Measurements from ENCODE around the gene FRAS1. TPM values are rescaled to one million over a fixed set of nuclear protein-coding genes. Genes with fewer than 3 reads are reported as not detected.

FRAS1 gene
- total RNA-seq, 6 experiments from 2014 or later: 0.12 to 1.5 (median 0.45) TPM

DNA sequence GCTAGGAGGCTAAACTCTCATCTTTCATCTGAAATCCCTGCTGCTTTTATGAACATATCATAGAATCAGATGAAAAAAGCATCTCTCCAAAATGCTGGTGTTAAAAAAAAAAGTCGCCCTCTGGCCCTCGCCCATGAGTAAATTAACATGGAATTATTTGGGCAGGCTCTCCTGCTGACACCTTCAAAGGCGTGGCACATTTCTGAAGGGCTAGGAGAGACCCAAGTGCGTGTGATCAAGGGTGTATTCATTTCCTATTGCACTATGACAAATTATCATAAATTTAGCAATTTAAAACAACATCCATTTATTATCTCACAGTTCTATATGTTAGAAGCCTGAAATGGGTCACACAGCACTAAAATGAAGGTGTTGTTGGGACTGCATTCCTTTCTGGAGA lies 499.5 kb downstream of the FRAS1 start:
- Histone ChIP-seq H3K4me3 (no peak overlapping the region), H3K9me3 (no peaks in the 10 kb centered on the region), H3K27ac (no peak overlapping the region), H3K4me1 (peaks cover 0 to 3% (median 0%) of the 10 kb centered on the region in 4 donors), H3K36me3 (no peaks in the 10 kb centered on the region), H3K27me3 (peaks cover 0 to 4% of the 10 kb centered on the region in 2 donors)
- ATAC-seq (no peak), DNase-seq (no peak)
- TF ChIP-seq POLR2A (IDR thresholded peaks at IDR 0.05): no peak
- TF ChIP-seq, protein P1, sequence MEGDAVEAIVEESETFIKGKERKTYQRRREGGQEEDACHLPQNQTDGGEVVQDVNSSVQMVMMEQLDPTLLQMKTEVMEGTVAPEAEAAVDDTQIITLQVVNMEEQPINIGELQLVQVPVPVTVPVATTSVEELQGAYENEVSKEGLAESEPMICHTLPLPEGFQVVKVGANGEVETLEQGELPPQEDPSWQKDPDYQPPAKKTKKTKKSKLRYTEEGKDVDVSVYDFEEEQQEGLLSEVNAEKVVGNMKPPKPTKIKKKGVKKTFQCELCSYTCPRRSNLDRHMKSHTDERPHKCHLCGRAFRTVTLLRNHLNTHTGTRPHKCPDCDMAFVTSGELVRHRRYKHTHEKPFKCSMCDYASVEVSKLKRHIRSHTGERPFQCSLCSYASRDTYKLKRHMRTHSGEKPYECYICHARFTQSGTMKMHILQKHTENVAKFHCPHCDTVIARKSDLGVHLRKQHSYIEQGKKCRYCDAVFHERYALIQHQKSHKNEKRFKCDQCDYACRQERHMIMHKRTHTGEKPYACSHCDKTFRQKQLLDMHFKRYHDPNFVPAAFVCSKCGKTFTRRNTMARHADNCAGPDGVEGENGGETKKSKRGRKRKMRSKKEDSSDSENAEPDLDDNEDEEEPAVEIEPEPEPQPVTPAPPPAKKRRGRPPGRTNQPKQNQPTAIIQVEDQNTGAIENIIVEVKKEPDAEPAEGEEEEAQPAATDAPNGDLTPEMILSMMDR (IDR thresholded peaks at IDR 0.05): no peak
- intact Hi-C loops (cut with DNase I): no loop called here
- WGBS (ENCODE audit: insufficient coverage, low coverage, low lambda C conversion rate, missing lambda C conversion rate): 76% methylated on average over 4 of the region's 4 CpGs

DNA sequence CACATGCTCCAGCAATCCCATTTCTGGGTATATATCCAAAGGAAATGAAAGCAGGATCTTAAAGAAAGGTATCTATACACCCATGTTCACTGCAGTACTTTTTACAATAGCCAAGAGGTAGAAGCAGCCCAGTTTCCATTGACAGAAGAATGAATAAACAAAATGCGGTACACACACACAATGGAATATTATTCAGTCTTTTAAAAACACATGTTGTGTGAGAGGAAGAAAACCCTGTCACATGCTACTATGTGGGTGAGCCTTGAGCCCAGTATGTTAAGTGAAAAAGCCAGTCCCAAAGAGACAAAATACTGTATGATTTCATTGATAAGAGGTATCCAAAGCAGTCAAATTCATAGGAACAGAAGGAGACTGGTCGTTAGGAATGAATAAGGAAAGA lies 500.7 kb downstream of the FRAS1 start:
- DNase-seq: no peak
- Histone ChIP-seq H3K27me3 (no peaks in the 10 kb centered on the region), H3K9me3 (no peaks in the 10 kb centered on the region), H3K27ac (no peak overlapping the region), H3K36me3 (no peaks in the 10 kb centered on the region), H3K4me1 (peaks cover 0 to 6% (median 0%) of the 10 kb centered on the region in 4 donors), H3K4me3 (no peak overlapping the region)
- ATAC-seq: no peak
- TF ChIP-seq POLR2A (IDR thresholded peaks at IDR 0.05): no peak
- TF ChIP-seq, protein P1 (IDR thresholded peaks at IDR 0.05): no peak
- whole genome bisulfite sequencing (ENCODE audit: insufficient coverage, low coverage, low lambda C conversion rate, missing lambda C conversion rate): 42% methylated on average over 2 of the region's 2 CpGs
- intact Hi-C loops (cut with DNase I): no loop called here

DNA sequence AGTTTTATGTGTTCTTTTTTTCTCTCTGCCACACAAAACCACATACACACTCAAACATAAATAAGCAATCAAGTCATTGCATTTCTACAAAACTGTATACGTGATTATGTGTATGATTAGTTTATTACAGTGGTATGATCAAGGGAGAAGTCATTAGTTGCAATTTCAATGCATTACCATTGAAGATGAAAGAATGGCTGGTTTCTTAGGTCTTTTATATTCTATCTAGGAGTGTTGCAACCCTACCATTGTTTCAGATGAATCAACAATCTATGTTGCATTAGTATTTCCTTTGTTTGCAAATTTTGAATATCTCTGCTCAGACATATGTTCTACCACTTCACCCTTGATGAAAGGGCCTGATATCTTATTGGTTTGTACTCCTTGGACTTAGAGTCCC lies 501.3 kb downstream of the FRAS1 start:
- Histone ChIP-seq H3K4me3 (no peak overlapping the region), H3K4me1 (peaks cover 0 to 6% (median 0%) of the 10 kb centered on the region in 4 donors), H3K9me3 (no peaks in the 10 kb centered on the region), H3K27ac (no peak overlapping the region), H3K27me3 (no peaks in the 10 kb centered on the region), H3K36me3 (no peaks in the 10 kb centered on the region)
- TF ChIP-seq POLR2A (IDR thresholded peaks at IDR 0.05): no peak
- TF ChIP-seq, protein P1 (IDR thresholded peaks at IDR 0.05): no peak
- intact Hi-C loops (cut with DNase I): no loop called here
- 68% methylated on average over 1 of the region's 1 CpG for WGBS (ENCODE audit: insufficient coverage, low coverage, low lambda C conversion rate, missing lambda C conversion rate)
- no peak for ATAC-seq
- DNase-seq: no peak

DNA sequence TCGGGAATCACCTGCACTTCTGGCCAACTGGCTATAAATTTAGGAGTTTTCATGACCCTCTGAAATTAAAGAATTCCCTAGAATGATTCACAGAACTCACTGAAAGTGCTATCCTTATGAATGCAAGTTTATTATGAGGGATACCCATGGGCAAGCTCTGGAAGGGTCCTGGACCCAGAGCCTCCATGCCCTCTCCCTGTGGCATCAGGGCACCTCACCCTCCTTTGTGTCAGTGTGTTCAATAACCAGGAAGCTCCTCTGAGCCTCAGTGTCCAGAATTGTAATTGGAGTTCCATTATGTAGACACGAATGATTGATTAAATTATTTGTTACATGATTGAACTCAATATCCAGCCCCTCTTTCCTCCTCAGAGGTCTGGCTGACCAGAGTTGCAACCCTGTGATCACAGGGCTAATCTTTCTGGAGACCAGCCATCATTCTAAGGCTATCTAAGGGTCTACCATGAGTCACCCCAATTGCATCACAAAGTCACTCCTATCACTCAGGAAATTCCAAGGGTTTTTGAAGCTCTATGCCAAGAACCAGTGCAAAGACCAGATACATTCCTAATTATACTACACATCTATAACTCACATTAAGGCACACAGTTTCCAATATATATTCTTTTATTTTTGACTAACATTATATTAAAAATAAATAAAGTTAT lies 503.3 kb downstream of the FRAS1 start:
- H3K27ac ChIP-seq: no peak overlapping the region
- no peak for TF ChIP-seq POLR2A (IDR thresholded peaks at IDR 0.05)
- TF ChIP-seq, protein P1 (IDR thresholded peaks at IDR 0.05): no peak
- H3K9me3 ChIP-seq: no peaks in the 10 kb centered on the region
- no peaks in the 10 kb centered on the region for H3K36me3 ChIP-seq
- DNase-seq (no peak), ATAC-seq (peak; percentile 36 to 79 (median 58))
- peaks cover 0 to 6% (median 0%) of the 10 kb centered on the region in 4 donors for H3K4me1 ChIP-seq
- intact Hi-C loops (cut with DNase I): no loop called here
- H3K4me3 ChIP-seq: no peak overlapping the region
- 13% methylated on average over 1 of the region's 2 CpGs for WGBS (ENCODE audit: insufficient coverage, low coverage, low lambda C conversion rate, missing lambda C conversion rate)
- no peaks in the 10 kb centered on the region for H3K27me3 ChIP-seq

Data from right lobe of liver (tissue), 6 donors.